Fibroblast of lung (primary cell): Measurements from ENCODE around the gene TM7SF2. TPM values are rescaled to one million over a fixed set of nuclear protein-coding genes. Genes with fewer than 3 reads are reported as not detected.
A peak's percentile ranks its signal among the peaks of the same experiment; 100 is the strongest.

Experiments
- DNase-seq, 2 donors: peaks; one replicate each; pipeline versions ENCODE4 v3.0.0 to v3.0.0-alpha.2; 2010; ENCODE audit warnings: low read depth in 2 of 2
- H2AFZ ChIP-seq: 2 replicates; pipeline ENCODE4 v1.5.1; 2012; ENCODE audit warnings: low read length, control low read depth, inconsistent platforms
- H3K27ac ChIP-seq: 2 replicates; pipeline ENCODE4 v1.5.1; 2011; ENCODE audit warnings: low read length, control low read depth; ENCODE audit not compliant: insufficient read depth
- H3K27me3 ChIP-seq: 2 replicates; pipeline ENCODE4 v1.5.1; 2011; ENCODE audit warnings: mild to moderate bottlenecking, low read length; ENCODE audit not compliant: control insufficient read depth, insufficient read depth
- H3K36me3 ChIP-seq: 2 replicates; pipeline ENCODE4 v1.5.1; 2011; ENCODE audit warnings: low read length; ENCODE audit not compliant: control insufficient read depth, insufficient read depth
- H3K4me1 ChIP-seq: 2 replicates; pipeline ENCODE4 v1.5.1; 2011; ENCODE audit warnings: low read length; ENCODE audit not compliant: control insufficient read depth, insufficient read depth; ENCODE audit errors: extremely low read depth
- H3K4me2 ChIP-seq: 2 replicates; pipeline ENCODE4 v1.5.1; 2011; ENCODE audit warnings: low read length, control low read depth; ENCODE audit not compliant: insufficient read depth; ENCODE audit errors: extremely low read depth
- H3K4me3 ChIP-seq, 4 experiments: fragments of 200-600 bp in 1 of 4; sonication (generic) in 1 of 4; replicated peaks in 1 of 4; 2 replicates each; pipeline ENCODE4 v1.5.1; 2011 to 2016; ENCODE audit warnings: low read length in 4 of 4, low read depth in 3 of 4, mild to moderate bottlenecking in 3 of 4, control low read depth in 2 of 4, inconsistent platforms in 1 of 4, mixed read lengths in 1 of 4; ENCODE audit not compliant: insufficient read depth in 1 of 4; ENCODE audit errors: control extremely low read depth in 1 of 4
- H3K79me2 ChIP-seq: 2 replicates; pipeline ENCODE4 v1.5.1; 2012; ENCODE audit warnings: mild to moderate bottlenecking, low read length, inconsistent platforms; ENCODE audit not compliant: control insufficient read depth, insufficient read depth
- H3K9ac ChIP-seq: 2 replicates; pipeline ENCODE4 v1.5.1; 2011; ENCODE audit warnings: mild to moderate bottlenecking, low read length, control low read depth; ENCODE audit not compliant: insufficient read depth
- H3K9me3 ChIP-seq: 2 replicates; pipeline ENCODE4 v1.5.1; 2012; ENCODE audit warnings: low read depth, low read length; ENCODE audit not compliant: control insufficient read depth, insufficient read depth
- H4K20me1 ChIP-seq: 2 replicates; pipeline ENCODE4 v1.5.1; 2011; ENCODE audit warnings: low read length; ENCODE audit not compliant: control insufficient read depth, insufficient read depth; ENCODE audit errors: extremely low read depth
- EZH2 ChIP-seq: IDR thresholded peaks from 2 replicates; pipeline ENCODE4 v1.5.1; 2012; ENCODE audit warnings: low read length, control low read depth, mild to moderate bottlenecking; ENCODE audit errors: missing control alignments
- polyA plus RNA-seq, 2 donors: library from polyadenylated mRNA; depleted of rRNA in 1 of 2; stranded (reverse) in 1 of 2; unstranded in 1 of 2; fragments of >200 nt; gene quantifications; 2 replicates each; pipeline ENCODE4 v1.2.1, GENCODE V29; 2011 to 2012; ENCODE audit warnings: missing spikeins in 1 of 2
- total RNA-seq: library from RNA; depleted of rRNA; stranded (reverse); fragments of >200 nt; gene quantifications from 2 replicates; pipeline ENCODE4 v1.2.1, GENCODE V29; 2014
- TF ChIP-seq, protein P1 (sequence below), 2 donors: IDR thresholded peaks in 1 of 2; conservative IDR thresholded peaks in 1 of 2; 1 replicate in 1 of 2; 2 replicates in 1 of 2; pipeline ENCODE4 v1.5.1; 2011 to 2012; ENCODE audit warnings: low read length in 2 of 2, control low read depth in 1 of 2, inconsistent platforms in 1 of 2, low read depth in 1 of 2, mild to moderate bottlenecking in 1 of 2

The TM7SF2 gene
- total and polyA plus RNA-seq, 2 donors (not counting 1 experiment from before 2014, with no cell fraction given): 11.7 to 89.5 TPM

DNA sequence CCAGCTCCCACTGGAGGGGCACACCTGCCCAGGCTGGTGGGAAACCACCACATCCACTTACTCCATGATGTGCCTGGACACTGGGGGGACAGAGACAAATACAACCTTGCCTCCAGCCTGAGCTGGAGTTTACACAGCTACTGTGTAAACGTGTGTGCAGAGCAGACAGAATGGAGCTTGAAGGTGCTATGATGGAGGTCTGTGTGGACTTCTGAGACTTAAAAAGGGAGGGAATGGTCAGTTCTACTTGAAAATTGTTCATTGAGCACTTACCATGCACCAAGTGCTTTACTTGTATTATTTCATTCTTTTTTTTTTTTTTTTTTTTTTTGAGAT, 39.1 kb upstream of the TM7SF2 start:
- H3K9me3 ChIP-seq: no peaks in the 10 kb centered on the region
- H3K4me1 ChIP-seq: no peaks in the 10 kb centered on the region
- no peak for DNase-seq
- no peak for TF ChIP-seq EZH2
- TF ChIP-seq, protein P1, sequence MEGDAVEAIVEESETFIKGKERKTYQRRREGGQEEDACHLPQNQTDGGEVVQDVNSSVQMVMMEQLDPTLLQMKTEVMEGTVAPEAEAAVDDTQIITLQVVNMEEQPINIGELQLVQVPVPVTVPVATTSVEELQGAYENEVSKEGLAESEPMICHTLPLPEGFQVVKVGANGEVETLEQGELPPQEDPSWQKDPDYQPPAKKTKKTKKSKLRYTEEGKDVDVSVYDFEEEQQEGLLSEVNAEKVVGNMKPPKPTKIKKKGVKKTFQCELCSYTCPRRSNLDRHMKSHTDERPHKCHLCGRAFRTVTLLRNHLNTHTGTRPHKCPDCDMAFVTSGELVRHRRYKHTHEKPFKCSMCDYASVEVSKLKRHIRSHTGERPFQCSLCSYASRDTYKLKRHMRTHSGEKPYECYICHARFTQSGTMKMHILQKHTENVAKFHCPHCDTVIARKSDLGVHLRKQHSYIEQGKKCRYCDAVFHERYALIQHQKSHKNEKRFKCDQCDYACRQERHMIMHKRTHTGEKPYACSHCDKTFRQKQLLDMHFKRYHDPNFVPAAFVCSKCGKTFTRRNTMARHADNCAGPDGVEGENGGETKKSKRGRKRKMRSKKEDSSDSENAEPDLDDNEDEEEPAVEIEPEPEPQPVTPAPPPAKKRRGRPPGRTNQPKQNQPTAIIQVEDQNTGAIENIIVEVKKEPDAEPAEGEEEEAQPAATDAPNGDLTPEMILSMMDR (conservative IDR thresholded peaks at IDR 0.05 in 1 of 2, IDR thresholded peaks at IDR 0.05 in 1 of 2; ENCODE audit: low read depth in 1 of 2, low read length in 2 of 2): no peak
- H3K27me3 ChIP-seq: no peaks in the 10 kb centered on the region
- H3K36me3 ChIP-seq: no peaks in the 10 kb centered on the region
- no peak overlapping the region for H3K4me3 ChIP-seq
- no peaks in the 10 kb centered on the region for H4K20me1 ChIP-seq
- no peak overlapping the region for H2AFZ ChIP-seq
- H3K9ac ChIP-seq: no peak overlapping the region
- no peak overlapping the region for H3K4me2 ChIP-seq
- no peak overlapping the region for H3K27ac ChIP-seq
- H3K79me2 ChIP-seq: no peaks in the 10 kb centered on the region

DNA sequence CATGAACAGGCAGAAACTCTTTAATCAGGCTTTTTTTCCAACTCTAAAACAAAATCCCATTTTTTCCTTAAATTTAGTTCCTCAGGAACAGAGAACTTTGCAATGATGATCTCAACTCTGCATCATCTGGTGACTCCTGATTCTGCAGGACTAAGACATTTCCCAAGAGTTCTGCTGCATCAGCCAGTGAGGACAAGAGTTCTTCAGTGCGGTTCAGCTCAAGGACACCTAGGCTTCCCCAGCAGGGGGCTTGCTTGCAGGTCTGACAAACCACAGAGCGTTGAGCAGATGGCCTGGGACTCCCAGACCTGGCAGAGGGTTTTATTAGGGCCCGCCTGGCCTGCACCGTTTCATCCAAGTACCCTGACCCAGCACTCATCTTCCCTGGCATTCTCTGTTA, 34.2 kb upstream of the TM7SF2 start:
- H3K9ac ChIP-seq: no peak overlapping the region
- TF ChIP-seq EZH2: no peak
- TF ChIP-seq, protein P1 (conservative IDR thresholded peaks at IDR 0.05 in 1 of 2, IDR thresholded peaks at IDR 0.05 in 1 of 2; ENCODE audit: low read depth in 1 of 2, low read length in 2 of 2): no peak
- H3K27ac ChIP-seq: no peak overlapping the region
- H3K4me2 ChIP-seq: no peak overlapping the region
- no peak overlapping the region for H2AFZ ChIP-seq
- no peaks in the 10 kb centered on the region for H4K20me1 ChIP-seq
- no peak overlapping the region for H3K4me3 ChIP-seq
- H3K36me3 ChIP-seq: peaks cover 3% of the 10 kb centered on the region
- H3K79me2 ChIP-seq: peaks cover 17% of the 10 kb centered on the region
- no peaks in the 10 kb centered on the region for H3K9me3 ChIP-seq
- H3K27me3 ChIP-seq: no peaks in the 10 kb centered on the region
- DNase-seq: no peak
- no peaks in the 10 kb centered on the region for H3K4me1 ChIP-seq

DNA sequence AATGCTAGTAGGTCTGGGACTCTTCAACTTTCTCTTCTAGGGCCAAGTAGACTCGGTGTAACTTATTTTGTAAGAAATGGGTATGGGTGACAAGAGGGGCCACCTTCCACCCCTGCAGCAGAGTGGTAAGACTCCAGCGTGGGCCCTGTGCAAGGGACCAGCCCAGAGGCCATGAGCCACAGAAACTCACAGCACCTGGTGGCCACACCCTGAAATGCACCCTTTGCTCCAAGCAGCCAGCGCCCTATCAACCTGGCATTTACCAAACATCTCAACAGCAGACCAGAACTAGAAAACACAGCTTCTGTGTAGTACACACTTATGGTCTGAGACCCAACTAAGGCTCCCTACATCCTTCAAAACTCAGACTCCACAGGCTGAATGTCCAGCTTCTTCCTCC, 33.5 kb upstream of the TM7SF2 start:
- no peaks in the 10 kb centered on the region for H3K27me3 ChIP-seq
- H3K9ac ChIP-seq: no peak overlapping the region
- H3K4me3 ChIP-seq: no peak overlapping the region
- DNase-seq: peak; percentile 9 to 15
- H3K9me3 ChIP-seq: no peaks in the 10 kb centered on the region
- H3K36me3 ChIP-seq: peaks cover 3% of the 10 kb centered on the region
- H2AFZ ChIP-seq: no peak overlapping the region
- H3K27ac ChIP-seq: no peak overlapping the region
- no peak overlapping the region for H3K4me2 ChIP-seq
- H3K79me2 ChIP-seq: peaks cover 24% of the 10 kb centered on the region
- TF ChIP-seq EZH2: no peak
- TF ChIP-seq, protein P1 (conservative IDR thresholded peaks at IDR 0.05 in 1 of 2, IDR thresholded peaks at IDR 0.05 in 1 of 2; ENCODE audit: low read depth in 1 of 2, low read length in 2 of 2): peak; percentile 30 to 58
- H4K20me1 ChIP-seq: no peaks in the 10 kb centered on the region
- peaks cover 5% of the 10 kb centered on the region for H3K4me1 ChIP-seq
